ENCODE results near the gene GRID1. TPM values are rescaled to one million over a fixed set of nuclear protein-coding genes. Genes with fewer than 3 reads are reported as not detected.

The GRID1 gene
- total RNA-seq, 1 experiment from 2014 or later = 0.37 TPM

DNA sequence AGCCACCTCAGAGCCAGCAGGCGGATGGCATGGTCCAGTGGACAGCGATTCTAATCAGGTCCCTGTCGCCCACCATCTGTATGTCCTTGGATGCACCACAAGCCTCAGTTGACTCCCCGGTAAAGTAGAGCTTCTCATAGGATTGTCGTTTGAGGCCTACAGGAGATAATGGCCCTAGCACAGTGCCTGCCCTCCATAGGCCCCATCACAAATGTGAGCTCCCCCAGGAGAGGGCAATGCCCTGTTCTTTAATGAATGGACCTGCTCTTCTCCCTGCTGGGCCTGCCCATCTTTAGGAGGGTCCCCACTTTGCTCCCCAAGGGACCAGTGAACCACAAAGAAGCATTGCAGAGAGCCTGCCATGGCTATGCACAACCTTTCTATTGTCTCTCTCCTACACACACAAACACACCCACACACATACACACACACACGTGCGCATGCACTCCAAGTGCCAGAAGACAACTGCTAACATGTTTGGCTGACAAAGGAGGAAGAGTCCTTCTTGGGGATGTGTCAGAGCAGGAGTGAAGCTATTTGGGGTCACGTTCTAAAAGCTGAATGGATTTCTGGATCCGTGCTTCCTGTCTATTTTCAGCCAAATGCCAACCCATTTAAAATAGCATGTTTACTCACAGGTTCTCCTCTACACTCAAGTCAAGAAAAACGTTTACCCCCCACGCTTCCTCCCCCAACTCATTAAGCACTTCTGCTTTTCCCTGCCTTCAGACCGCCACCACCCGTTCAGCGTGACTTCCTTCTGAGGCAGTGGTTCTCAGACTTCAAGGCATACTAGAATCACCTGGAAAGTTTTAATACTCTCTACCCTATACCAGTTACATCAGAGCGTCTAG, 196.1 kb downstream of the GRID1 start:
- H3K4me3 Mint-ChIP-seq = no peak overlapping the region
- TF ChIP-seq, protein P1, sequence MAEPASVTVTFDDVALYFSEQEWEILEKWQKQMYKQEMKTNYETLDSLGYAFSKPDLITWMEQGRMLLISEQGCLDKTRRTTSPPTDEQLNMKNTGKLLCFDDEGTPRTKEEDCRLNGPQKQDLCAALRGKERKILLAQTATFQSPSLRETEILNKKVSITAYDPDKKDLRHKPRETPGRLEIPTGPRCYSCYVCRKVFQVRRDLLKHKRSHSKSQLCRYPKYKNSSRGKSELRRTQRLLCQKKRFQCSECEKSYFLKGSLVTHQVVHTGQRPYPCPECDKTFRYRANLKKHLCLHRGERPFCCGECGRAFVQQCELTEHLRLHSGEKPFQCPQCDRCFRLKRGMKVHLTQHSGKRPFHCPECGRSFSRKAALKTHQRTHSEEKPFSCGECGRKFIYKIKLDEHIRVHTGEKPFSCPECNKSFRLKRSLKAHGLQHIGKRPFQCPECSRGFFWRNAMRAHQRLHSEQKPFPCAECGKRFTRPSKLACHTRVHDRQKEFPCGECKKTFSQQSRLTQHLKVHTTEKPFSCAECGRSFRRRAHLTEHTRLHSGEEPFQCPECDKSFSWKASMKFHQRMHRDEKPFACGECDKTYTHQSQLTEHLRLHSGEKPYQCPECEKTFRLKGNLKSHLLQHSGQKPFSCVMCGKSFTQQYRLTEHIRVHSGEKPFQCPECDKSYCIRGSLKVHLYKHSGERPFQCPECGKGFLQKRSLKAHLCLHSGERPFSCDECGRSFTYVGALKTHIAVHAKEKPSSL (CRISPR knock-in tag; conservative IDR thresholded peaks at IDR 0.05) = no peak
- TF ChIP-seq SOX15 (CRISPR knock-in tag; IDR thresholded peaks at IDR 0.05) = no peak
- no peak for TF ChIP-seq GTF2I (CRISPR knock-in tag; conservative IDR thresholded peaks at IDR 0.05)
- TF ChIP-seq, protein P2, sequence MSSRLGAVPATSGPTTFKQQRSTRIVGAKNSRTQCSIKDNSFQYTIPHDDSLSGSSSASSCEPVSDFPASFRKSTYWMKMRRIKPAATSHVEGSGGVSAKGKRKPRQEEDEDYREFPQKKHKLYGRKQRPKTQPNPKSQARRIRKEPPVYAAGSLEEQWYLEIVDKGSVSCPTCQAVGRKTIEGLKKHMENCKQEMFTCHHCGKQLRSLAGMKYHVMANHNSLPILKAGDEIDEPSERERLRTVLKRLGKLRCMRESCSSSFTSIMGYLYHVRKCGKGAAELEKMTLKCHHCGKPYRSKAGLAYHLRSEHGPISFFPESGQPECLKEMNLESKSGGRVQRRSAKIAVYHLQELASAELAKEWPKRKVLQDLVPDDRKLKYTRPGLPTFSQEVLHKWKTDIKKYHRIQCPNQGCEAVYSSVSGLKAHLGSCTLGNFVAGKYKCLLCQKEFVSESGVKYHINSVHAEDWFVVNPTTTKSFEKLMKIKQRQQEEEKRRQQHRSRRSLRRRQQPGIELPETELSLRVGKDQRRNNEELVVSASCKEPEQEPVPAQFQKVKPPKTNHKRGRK (CRISPR knock-in tag; IDR thresholded peaks at IDR 0.05; ENCODE audit: borderline replicate concordance) = no peak
- TF ChIP-seq, protein P3, sequence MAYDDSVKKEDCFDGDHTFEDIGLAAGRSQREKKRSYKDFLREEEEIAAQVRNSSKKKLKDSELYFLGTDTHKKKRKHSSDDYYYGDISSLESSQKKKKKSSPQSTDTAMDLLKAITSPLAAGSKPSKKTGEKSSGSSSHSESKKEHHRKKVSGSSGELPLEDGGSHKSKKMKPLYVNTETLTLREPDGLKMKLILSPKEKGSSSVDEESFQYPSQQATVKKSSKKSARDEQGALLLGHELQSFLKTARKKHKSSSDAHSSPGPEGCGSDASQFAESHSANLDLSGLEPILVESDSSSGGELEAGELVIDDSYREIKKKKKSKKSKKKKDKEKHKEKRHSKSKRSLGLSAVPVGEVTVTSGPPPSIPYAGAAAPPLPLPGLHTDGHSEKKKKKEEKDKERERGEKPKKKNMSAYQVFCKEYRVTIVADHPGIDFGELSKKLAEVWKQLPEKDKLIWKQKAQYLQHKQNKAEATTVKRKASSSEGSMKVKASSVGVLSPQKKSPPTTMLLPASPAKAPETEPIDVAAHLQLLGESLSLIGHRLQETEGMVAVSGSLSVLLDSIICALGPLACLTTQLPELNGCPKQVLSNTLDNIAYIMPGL (CRISPR knock-in tag; IDR thresholded peaks at IDR 0.05) = no peak
- no peak for TF ChIP-seq TEAD4 (CRISPR knock-in tag; IDR thresholded peaks at IDR 0.05)
- no peak for TF ChIP-seq IRF2 (CRISPR knock-in tag; IDR thresholded peaks at IDR 0.05; ENCODE audit: borderline replicate concordance, low read depth)
- no peak for TF ChIP-seq JAZF1 (CRISPR knock-in tag; IDR thresholded peaks at IDR 0.05)
- TF ChIP-seq ZNF138 (CRISPR knock-in tag; conservative IDR thresholded peaks at IDR 0.05) = no peak
- TF ChIP-seq, protein P4, sequence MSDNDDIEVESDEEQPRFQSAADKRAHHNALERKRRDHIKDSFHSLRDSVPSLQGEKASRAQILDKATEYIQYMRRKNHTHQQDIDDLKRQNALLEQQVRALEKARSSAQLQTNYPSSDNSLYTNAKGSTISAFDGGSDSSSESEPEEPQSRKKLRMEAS (CRISPR knock-in tag; IDR thresholded peaks at IDR 0.05) = no peak
- TF ChIP-seq ZBTB21 (CRISPR knock-in tag; IDR thresholded peaks at IDR 0.05; ENCODE audit: borderline replicate concordance) = no peak
- H3K36me3 Mint-ChIP-seq = no peaks in the 10 kb centered on the region
- POLR2A ChIA-PET = no interaction called here
- H3K27me3 Mint-ChIP-seq (ENCODE audit: low read depth) = no peaks in the 10 kb centered on the region; the same call in 1 of the 2 replicates
- no peak overlapping the region for H3K27ac Mint-ChIP-seq
- H3K4me1 Mint-ChIP-seq = no peaks in the 10 kb centered on the region
- CTCF ChIA-PET = interaction anchor here (0.9 to 1.6 kb wide), 2 partner anchors 31 to 194 kb away, joined by 3 to 5 read pairs; no protein-coding TSS in a partner anchor
- no peaks in the 10 kb centered on the region for H3K9me3 Mint-ChIP-seq
- ATAC-seq (no peak), DNase-seq (ENCODE audit: low spot score) (no peak)

DNA sequence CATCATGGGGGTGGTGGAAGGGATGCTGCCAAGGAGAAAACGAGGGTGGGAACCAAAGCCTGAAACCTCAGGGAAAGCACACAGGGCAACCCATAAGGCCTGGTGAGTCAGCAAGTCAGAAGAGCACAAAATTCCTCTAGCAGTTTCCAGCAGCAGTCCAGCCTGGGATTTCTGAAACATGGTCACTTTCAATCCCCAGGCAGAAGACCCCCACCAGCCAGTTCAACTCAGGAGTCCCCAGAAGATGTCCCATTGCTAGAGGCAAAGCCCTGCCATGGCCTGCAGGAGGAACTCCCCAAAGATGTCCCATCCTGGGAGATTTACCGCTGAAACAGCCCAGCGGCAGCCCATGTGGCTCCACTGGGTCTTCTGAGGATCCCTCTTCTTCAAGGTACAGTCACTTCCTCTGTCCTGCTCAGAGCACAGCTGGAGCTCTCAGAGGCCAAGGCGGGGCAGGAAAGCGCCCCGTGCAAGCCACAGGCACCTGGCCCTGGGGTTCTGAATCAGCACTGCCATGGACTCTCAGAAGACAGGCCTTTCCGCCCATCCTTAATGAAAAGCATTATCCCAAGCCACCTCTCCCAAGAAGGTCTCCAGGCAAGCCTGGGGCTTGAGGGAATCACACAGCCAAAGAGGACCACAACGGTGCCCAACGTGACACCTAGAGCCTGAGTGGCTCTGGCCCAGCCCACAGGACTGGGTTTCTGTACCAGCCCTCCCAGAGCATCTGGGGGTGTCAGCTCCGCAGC, 196.9 kb downstream of the GRID1 start:
- no peak for ATAC-seq
- no peak overlapping the region for H3K4me3 Mint-ChIP-seq
- no peak overlapping the region for H3K27ac Mint-ChIP-seq
- H3K4me1 Mint-ChIP-seq = no peaks in the 10 kb centered on the region
- ChIA-PET POLR2A (no interaction called here), CTCF (interaction anchor here (0.7 to 1.6 kb wide), 2 partner anchors 8 to 30 kb away, joined by 3 to 5 read pairs; no protein-coding TSS in a partner anchor)
- no peaks in the 10 kb centered on the region for H3K36me3 Mint-ChIP-seq
- no peaks in the 10 kb centered on the region for H3K9me3 Mint-ChIP-seq
- TF ChIP-seq ZNF423 (CRISPR knock-in tag; IDR thresholded peaks at IDR 0.05) = no peak
- H3K27me3 Mint-ChIP-seq (ENCODE audit: low read depth) = no peaks in the 10 kb centered on the region; the same call in 1 of the 2 replicates
- DNase-seq (ENCODE audit: low spot score) = no peak

DNA sequence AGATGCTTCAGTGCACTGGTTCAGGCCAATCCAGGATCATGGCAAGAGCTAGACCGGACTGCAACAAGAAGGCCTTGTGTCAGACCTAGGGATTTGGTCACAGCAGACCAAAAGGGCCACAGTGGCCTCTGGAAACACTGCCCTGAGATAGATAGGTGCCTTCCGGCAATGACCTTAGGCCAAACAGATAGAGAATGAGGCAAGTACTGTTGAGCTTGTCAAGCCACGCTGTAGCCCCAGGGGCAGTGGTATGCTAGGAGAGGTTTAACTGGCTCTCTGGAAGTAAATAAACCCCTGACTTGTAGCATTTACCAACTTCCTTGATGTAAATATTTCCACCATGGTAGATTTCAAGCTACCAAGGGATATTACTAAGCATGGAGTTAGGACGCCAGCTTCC, 197.5 kb downstream of the GRID1 start:
- Mint-ChIP-seq H3K4me3 (no peak overlapping the region), H3K4me1 (no peaks in the 10 kb centered on the region), H3K27ac (no peak overlapping the region), H3K9me3 (no peaks in the 10 kb centered on the region), H3K36me3 (no peaks in the 10 kb centered on the region), H3K27me3 (ENCODE audit: low read depth) (no peaks in the 10 kb centered on the region; the same call in 1 of the 2 replicates)
- DNase-seq (ENCODE audit: low spot score) = no peak
- ChIA-PET CTCF (interaction anchor here (0.7 to 1.6 kb wide), 2 partner anchors 9 to 30 kb away, joined by 3 to 5 read pairs; no protein-coding TSS in a partner anchor), POLR2A (interaction anchor here (0.9 kb wide), 1 partner anchor 13 kb away, joined by 4 read pairs; no protein-coding TSS in a partner anchor)
- ATAC-seq = no peak
- TF ChIP-seq EMX1 (CRISPR knock-in tag; IDR thresholded peaks at IDR 0.05) (no peak), JAZF1 (CRISPR knock-in tag; IDR thresholded peaks at IDR 0.05) (no peak), ZNF232 (CRISPR knock-in tag; IDR thresholded peaks at IDR 0.05) (no peak), ZNF423 (CRISPR knock-in tag; IDR thresholded peaks at IDR 0.05) (no peak), ETV6 (CRISPR knock-in tag; IDR thresholded peaks at IDR 0.05) (no peak), KAT7 (CRISPR knock-in tag; IDR thresholded peaks at IDR 0.05; ENCODE audit: borderline replicate concordance) (no peak), IRF2 (CRISPR knock-in tag; IDR thresholded peaks at IDR 0.05; ENCODE audit: borderline replicate concordance, low read depth) (no peak)
- TF ChIP-seq, protein P5, sequence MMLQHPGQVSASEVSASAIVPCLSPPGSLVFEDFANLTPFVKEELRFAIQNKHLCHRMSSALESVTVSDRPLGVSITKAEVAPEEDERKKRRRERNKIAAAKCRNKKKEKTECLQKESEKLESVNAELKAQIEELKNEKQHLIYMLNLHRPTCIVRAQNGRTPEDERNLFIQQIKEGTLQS (CRISPR knock-in tag; conservative IDR thresholded peaks at IDR 0.05) = no peak
- TF ChIP-seq, protein P6, sequence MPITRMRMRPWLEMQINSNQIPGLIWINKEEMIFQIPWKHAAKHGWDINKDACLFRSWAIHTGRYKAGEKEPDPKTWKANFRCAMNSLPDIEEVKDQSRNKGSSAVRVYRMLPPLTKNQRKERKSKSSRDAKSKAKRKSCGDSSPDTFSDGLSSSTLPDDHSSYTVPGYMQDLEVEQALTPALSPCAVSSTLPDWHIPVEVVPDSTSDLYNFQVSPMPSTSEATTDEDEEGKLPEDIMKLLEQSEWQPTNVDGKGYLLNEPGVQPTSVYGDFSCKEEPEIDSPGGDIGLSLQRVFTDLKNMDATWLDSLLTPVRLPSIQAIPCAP (CRISPR knock-in tag; IDR thresholded peaks at IDR 0.05) = no peak
- TF ChIP-seq, protein P7, sequence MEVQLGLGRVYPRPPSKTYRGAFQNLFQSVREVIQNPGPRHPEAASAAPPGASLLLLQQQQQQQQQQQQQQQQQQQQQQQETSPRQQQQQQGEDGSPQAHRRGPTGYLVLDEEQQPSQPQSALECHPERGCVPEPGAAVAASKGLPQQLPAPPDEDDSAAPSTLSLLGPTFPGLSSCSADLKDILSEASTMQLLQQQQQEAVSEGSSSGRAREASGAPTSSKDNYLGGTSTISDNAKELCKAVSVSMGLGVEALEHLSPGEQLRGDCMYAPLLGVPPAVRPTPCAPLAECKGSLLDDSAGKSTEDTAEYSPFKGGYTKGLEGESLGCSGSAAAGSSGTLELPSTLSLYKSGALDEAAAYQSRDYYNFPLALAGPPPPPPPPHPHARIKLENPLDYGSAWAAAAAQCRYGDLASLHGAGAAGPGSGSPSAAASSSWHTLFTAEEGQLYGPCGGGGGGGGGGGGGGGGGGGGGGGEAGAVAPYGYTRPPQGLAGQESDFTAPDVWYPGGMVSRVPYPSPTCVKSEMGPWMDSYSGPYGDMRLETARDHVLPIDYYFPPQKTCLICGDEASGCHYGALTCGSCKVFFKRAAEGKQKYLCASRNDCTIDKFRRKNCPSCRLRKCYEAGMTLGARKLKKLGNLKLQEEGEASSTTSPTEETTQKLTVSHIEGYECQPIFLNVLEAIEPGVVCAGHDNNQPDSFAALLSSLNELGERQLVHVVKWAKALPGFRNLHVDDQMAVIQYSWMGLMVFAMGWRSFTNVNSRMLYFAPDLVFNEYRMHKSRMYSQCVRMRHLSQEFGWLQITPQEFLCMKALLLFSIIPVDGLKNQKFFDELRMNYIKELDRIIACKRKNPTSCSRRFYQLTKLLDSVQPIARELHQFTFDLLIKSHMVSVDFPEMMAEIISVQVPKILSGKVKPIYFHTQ (CRISPR knock-in tag; IDR thresholded peaks at IDR 0.05) = no peak

Data from WTC11 (cell line).